AG09319 (cell line): Measurements from ENCODE around the gene LRCH2.
"Not testable (repeated sequence)": the region's sequence is repeated elsewhere in the genome, so short reads cannot be mapped to it uniquely, and the experiment has no call there.

Experiments
- DNase-seq: peaks from one replicate; pipeline ENCODE4 v3.0.0-alpha.2; 2010; ENCODE audit warnings: low read depth; ENCODE audit errors: extremely low read depth
- TF ChIP-seq, protein P1 (sequence below): IDR thresholded peaks from 2 replicates; pipeline ENCODE4 v1.5.1; 2011; ENCODE audit warnings: low read depth, mild to moderate bottlenecking, inconsistent platforms, low read length, moderate library complexity

LRCH2 gene

DNA sequence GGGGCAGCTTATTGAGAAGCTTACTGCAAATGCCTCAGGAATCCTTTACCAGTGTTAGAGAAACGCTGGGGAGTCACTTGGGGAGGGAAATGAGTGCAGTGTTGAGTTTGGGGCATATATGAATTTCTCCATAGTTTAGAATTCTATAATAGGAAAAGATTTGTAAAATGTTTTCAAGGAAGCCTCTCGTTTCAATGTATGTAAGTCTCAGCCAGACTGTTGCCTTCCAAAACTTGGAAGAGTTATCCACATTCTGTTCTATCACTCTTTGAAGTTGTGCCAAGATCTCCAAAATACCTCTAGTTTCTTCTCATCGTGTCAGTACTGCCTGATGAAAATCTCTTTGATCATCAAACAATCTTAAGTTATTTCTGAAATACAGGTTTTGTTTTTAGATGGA is 565 bp upstream of the LRCH2 start:
- DNase-seq: no peak
- TF ChIP-seq, protein P1, sequence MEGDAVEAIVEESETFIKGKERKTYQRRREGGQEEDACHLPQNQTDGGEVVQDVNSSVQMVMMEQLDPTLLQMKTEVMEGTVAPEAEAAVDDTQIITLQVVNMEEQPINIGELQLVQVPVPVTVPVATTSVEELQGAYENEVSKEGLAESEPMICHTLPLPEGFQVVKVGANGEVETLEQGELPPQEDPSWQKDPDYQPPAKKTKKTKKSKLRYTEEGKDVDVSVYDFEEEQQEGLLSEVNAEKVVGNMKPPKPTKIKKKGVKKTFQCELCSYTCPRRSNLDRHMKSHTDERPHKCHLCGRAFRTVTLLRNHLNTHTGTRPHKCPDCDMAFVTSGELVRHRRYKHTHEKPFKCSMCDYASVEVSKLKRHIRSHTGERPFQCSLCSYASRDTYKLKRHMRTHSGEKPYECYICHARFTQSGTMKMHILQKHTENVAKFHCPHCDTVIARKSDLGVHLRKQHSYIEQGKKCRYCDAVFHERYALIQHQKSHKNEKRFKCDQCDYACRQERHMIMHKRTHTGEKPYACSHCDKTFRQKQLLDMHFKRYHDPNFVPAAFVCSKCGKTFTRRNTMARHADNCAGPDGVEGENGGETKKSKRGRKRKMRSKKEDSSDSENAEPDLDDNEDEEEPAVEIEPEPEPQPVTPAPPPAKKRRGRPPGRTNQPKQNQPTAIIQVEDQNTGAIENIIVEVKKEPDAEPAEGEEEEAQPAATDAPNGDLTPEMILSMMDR: no peak

DNA sequence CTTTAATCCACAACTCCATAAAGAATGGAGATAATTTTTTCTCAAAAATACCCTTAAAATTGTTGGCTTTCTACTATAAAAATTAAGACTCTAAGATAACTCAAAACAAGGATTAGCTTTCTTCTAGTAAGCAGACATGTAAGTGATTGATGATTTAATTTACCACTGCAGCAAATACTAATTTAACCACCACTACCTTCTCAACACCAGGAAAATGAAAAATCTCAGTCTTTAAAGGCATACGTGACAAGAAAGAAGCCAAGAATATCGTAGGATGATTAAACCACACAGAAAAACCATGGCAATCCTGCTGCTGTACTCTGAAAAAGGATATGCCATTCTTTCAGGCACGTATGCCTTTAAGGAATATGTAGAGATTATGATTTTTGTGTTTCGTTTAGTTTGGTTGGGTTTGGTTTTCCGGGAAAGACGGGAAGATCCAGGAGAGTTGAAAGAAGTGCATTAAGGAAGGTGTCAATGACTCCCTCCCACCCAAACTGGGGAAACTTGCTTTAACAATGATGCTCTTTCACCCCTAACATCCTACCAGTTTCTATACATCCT is 881 bp downstream of the LRCH2 start:
- DNase-seq: no peak
- TF ChIP-seq, protein P1: no peak

DNA sequence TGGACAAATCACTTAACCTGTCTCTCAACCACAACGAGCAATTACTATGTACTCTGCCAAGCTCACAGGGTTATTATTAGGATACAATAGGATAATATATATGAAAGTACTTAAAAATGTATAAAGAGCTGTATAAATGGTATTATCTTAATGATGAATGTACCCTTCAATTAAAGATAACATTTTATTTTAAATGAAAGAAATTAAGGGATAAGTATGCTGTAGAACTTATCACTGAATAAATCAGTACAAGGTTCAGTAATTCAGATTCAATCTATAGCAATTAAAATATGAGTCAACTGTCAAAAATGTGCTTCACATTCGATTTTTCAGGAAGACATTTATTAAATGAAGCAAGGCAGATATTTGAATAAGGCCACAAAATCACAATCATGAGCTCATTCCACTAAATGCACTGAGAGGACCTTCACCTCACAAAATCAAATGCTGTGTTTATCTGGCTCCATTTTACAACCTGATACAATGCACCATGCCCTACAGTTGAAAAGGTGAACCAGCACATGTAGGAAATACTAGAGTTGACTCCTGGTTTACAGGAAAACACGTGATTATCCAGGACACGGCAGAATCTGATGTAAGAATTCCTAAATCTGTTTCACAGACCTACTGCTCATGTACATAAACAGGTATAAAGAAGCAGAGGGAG is 4.4 kb downstream of the LRCH2 start:
- DNase-seq: no peak
- TF ChIP-seq, protein P1: no peak

DNA sequence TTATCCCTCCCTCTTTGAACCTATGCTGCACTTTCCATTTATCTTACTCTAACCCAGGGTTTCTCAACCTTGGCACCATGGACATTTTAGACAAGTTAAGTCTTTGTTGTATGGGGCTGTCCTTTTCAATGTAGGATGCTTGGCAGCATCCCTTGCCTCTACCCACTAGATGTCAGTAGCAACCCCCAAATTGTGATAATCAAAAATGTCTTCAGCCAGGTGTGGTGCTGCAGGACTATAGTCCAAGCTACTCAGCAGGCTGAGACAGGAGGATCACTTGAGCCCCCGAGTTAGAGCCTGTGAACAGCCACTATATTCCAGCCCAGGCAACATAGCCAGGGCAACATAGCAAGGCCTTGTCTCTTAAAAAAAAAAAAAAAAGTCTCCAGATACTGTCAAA is 7.0 kb downstream of the LRCH2 start:
- no peak for DNase-seq
- TF ChIP-seq, protein P1: peak; percentile 37

DNA sequence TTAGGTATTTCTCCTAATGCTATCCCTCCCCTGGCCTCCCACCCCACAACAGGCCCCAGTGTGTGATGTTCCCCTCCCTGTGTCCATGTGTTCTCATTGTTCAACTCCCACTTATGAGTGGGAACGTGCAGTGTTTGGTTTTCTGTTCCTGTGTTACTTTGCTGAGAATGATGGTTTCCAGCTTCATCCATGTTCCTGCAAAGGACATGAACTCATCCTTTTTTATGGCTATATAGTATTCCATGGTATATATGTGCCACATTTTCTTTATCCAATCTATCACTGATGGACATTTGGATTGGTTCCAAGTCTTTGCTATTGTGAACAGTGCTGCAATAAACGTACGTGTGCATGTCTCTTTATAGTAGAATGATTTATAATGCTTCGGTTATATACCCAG is 16.6 kb downstream of the LRCH2 start:
- not testable (repeated sequence) for DNase-seq

DNA sequence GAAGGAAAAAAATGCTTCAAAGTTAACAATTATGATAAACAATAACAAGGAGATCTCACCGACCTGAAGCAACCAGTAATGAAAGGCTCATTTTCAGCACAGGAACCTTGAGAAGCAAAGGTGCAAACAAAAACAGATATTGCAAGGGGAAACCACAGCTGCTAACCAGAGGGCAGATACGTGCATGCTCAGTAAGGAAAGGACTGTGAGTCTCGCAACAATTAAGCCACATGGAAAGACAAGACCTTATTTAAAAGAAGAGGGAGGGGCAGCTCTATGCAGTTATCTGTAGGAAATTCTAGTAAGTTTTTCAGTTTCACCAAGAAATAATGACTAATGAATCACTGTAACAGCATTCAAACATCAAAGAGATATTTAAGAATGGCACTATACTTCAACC is 19.3 kb downstream of the LRCH2 start:
- no peak for DNase-seq
- TF ChIP-seq, protein P1: no peak

DNA sequence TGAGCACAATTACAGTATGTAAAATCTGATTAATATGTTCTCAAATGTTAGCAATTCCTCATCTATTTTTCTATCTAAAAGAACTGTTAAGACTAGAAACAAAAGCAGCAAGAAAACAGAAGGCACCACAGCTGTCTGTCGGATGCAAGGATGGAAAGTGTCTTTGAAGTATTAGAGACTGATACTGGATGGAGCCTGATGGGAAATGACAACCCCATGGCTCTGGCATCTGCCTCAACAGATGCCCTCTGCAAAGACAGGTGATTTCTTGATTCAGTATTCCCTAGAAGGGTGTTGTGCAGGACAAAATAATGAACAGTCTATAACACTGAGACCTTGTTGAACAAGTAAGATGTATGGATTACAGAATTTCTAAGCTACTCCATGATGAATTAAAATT is 19.7 kb downstream of the LRCH2 start:
- TF ChIP-seq, protein P1: no peak

DNA sequence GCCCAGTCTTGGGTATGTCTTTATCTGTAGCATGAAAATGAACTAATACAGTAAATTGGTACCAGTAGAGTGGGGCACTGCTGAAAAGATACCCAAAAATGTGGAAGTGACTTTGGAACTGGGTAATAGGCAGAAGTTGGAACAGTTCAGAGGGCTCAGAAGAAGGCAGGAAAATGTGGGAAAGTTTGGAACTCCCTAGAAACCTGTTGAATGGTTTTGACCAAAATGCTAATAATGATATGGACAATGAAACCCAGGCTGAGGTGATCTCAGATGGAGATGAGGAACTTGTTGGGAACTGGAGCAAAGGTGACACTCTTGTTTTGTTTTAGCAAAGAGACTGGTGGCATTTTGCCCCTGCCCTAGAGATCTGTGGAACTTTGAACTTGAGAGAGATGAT is 24.3 kb downstream of the LRCH2 start:
- not testable (repeated sequence) for DNase-seq

More for the DNA sequence above, 19.7 kb downstream of the LRCH2 start:
- DNase-seq: no peak
